ENCODE measurements around the gene ABCC4.
"Not testable (repeated sequence)": the region's sequence is repeated elsewhere in the genome, so short reads cannot be mapped to it uniquely, and the experiment has no call there.

The ABCC4 gene

GRCh38 chr13:95272076-95272475 lies 29.2 kb downstream of the ABCC4 start:
- H3K4me3 ChIP-seq (ENCODE audit: control insufficient read depth in 1 of 7, extremely low read depth in 1 of 7, insufficient read depth in 4 of 7, low read depth in 2 of 7, low read length in 6 of 7); H3K9me3 ChIP-seq (ENCODE audit: control extremely low read depth in 1 of 5, control insufficient read depth in 4 of 5, insufficient read depth in 2 of 5, low read depth in 1 of 5, low read length in 4 of 5); DNase-seq; H3K36me3 ChIP-seq (ENCODE audit: control insufficient read depth in 4 of 4, insufficient read depth in 4 of 4, low read length in 3 of 4); H3K27me3 ChIP-seq (replicated peaks in 2 of 5; ENCODE audit: control insufficient read depth in 4 of 5, insufficient read depth in 5 of 5, low read length in 4 of 5); POLR2A ChIA-PET: not testable (repeated sequence)
- WGBS (ENCODE audit: insufficient coverage), result no CpG with 5 or more reads among the region's 7 CpGs
- CTCF ChIA-PET, result interaction anchor here (0.9 kb wide), 1 partner anchor 82 kb away, joined by 3 read pairs; no protein-coding TSS in a partner anchor
- Histone ChIP-seq H3K27ac (ENCODE audit: insufficient read depth in 1 of 2, low read depth in 1 of 2, low read length in 2 of 2, poor library complexity in 1 of 2, severe bottlenecking in 2 of 2) (peak overlapping the region in 1 of 2 experiments; percentile 76), H3K4me1 (ENCODE audit: control extremely low read depth in 1 of 4, control insufficient read depth in 4 of 4, insufficient read depth in 4 of 4, low read length in 3 of 4) (peaks cover 4 to 47% (median 12%) of the 10 kb centered on the region in 4 experiments)

- Histone ChIP-seq H3K36me3 (ENCODE audit: control insufficient read depth in 4 of 4, insufficient read depth in 4 of 4, low read length in 3 of 4) (peaks cover 0 to 11% (median 3%) of the 10 kb centered on the region in 4 experiments), H3K9me3 (ENCODE audit: control extremely low read depth in 1 of 5, control insufficient read depth in 4 of 5, insufficient read depth in 2 of 5, low read depth in 1 of 5, low read length in 4 of 5) (peaks cover 0 to 6% (median 0%) of the 10 kb centered on the region in 5 experiments), H3K4me1 (ENCODE audit: control extremely low read depth in 1 of 4, control insufficient read depth in 4 of 4, insufficient read depth in 4 of 4, low read length in 3 of 4) (peaks cover 4 to 47% (median 12%) of the 10 kb centered on the region in 4 experiments), H3K27ac (ENCODE audit: insufficient read depth in 1 of 2, low read depth in 1 of 2, low read length in 2 of 2, poor library complexity in 1 of 2, severe bottlenecking in 2 of 2) (no peak overlapping the region), H3K27me3 (replicated peaks in 2 of 5; ENCODE audit: control insufficient read depth in 4 of 5, insufficient read depth in 5 of 5, low read length in 4 of 5) (no peaks in the 10 kb centered on the region), H3K4me3 (ENCODE audit: control insufficient read depth in 1 of 7, extremely low read depth in 1 of 7, insufficient read depth in 4 of 7, low read depth in 2 of 7, low read length in 6 of 7) (no peak overlapping the region)
- ChIA-PET CTCF (interaction anchor here (0.9 to 2.0 kb wide), 3 partner anchors 28 to 129 kb away, joined by 3 to 7 read pairs (median 4); no protein-coding TSS in a partner anchor), POLR2A (no interaction called here)
- no peak for DNase-seq
- 80% methylated on average over 1 of the region's 3 CpGs for WGBS (ENCODE audit: insufficient coverage)
Observed at GRCh38 chr13:95269756-95270155, 31.5 kb downstream of the ABCC4 start.

GRCh38 chr13:95268343-95269065 lies 32.7 kb downstream of the ABCC4 start:
- H3K9me3 ChIP-seq (ENCODE audit: control extremely low read depth in 1 of 5, control insufficient read depth in 4 of 5, insufficient read depth in 2 of 5, low read depth in 1 of 5, low read length in 4 of 5); POLR2A ChIA-PET; H3K27me3 ChIP-seq (replicated peaks in 2 of 5; ENCODE audit: control insufficient read depth in 4 of 5, insufficient read depth in 5 of 5, low read length in 4 of 5); DNase-seq; H3K27ac ChIP-seq (ENCODE audit: insufficient read depth in 1 of 2, low read depth in 1 of 2, low read length in 2 of 2, poor library complexity in 1 of 2, severe bottlenecking in 2 of 2); H3K4me3 ChIP-seq (ENCODE audit: control insufficient read depth in 1 of 7, extremely low read depth in 1 of 7, insufficient read depth in 4 of 7, low read depth in 2 of 7, low read length in 6 of 7): not testable (repeated sequence)
- 100% methylated on average over 8 of the region's 16 CpGs for WGBS (ENCODE audit: insufficient coverage)
- H3K36me3 ChIP-seq (ENCODE audit: control insufficient read depth in 4 of 4, insufficient read depth in 4 of 4, low read length in 3 of 4), result peaks cover 2 to 11% (median 3%) of the 10 kb centered on the region in 4 experiments
- peaks cover 4 to 38% (median 9%) of the 10 kb centered on the region in 4 experiments for H3K4me1 ChIP-seq (ENCODE audit: control extremely low read depth in 1 of 4, control insufficient read depth in 4 of 4, insufficient read depth in 4 of 4, low read length in 3 of 4)
- CTCF ChIA-PET, result interaction anchor here (1.2 kb wide), 1 partner anchor 10 kb away, joined by 3 read pairs; no protein-coding TSS in a partner anchor

GRCh38 chr13:95267662-95268342 lies 33.4 kb downstream of the ABCC4 start:
- peak in 2 of 3 donors; percentile 42 to 61 for DNase-seq
- H3K27ac ChIP-seq (ENCODE audit: insufficient read depth in 1 of 2, low read depth in 1 of 2, low read length in 2 of 2, poor library complexity in 1 of 2, severe bottlenecking in 2 of 2), result no peak overlapping the region
- ChIA-PET CTCF (interaction anchor here (0.9 to 1.7 kb wide), 4 partner anchors 9 to 113 kb away, joined by 3 to 4 read pairs (median 3); no protein-coding TSS in a partner anchor), POLR2A (no interaction called here)
- H3K36me3 ChIP-seq (ENCODE audit: control insufficient read depth in 4 of 4, insufficient read depth in 4 of 4, low read length in 3 of 4), result peaks cover 2 to 11% (median 3%) of the 10 kb centered on the region in 4 experiments
- peaks cover 0 to 6% (median 0%) of the 10 kb centered on the region in 5 experiments for H3K9me3 ChIP-seq (ENCODE audit: control extremely low read depth in 1 of 5, control insufficient read depth in 4 of 5, insufficient read depth in 2 of 5, low read depth in 1 of 5, low read length in 4 of 5)
- H3K4me1 ChIP-seq (ENCODE audit: control extremely low read depth in 1 of 4, control insufficient read depth in 4 of 4, insufficient read depth in 4 of 4, low read length in 3 of 4), result peaks cover 4 to 34% (median 9%) of the 10 kb centered on the region in 4 experiments
- H3K27me3 ChIP-seq (replicated peaks in 2 of 5; ENCODE audit: control insufficient read depth in 4 of 5, insufficient read depth in 5 of 5, low read length in 4 of 5), result no peaks in the 10 kb centered on the region
- 91% methylated on average over 4 of the region's 6 CpGs for WGBS (ENCODE audit: insufficient coverage)
- H3K4me3 ChIP-seq (ENCODE audit: control insufficient read depth in 1 of 7, extremely low read depth in 1 of 7, insufficient read depth in 4 of 7, low read depth in 2 of 7, low read length in 6 of 7), result no peak overlapping the region

GRCh38 chr13:95264225-95264624 lies 37.0 kb downstream of the ABCC4 start:
- H3K27ac ChIP-seq (ENCODE audit: insufficient read depth in 1 of 2, low read depth in 1 of 2, low read length in 2 of 2, poor library complexity in 1 of 2, severe bottlenecking in 2 of 2), result no peak overlapping the region
- no peak overlapping the region for H3K4me3 ChIP-seq (ENCODE audit: control insufficient read depth in 1 of 7, extremely low read depth in 1 of 7, insufficient read depth in 4 of 7, low read depth in 2 of 7, low read length in 6 of 7)
- H3K9me3 ChIP-seq (ENCODE audit: control extremely low read depth in 1 of 5, control insufficient read depth in 4 of 5, insufficient read depth in 2 of 5, low read depth in 1 of 5, low read length in 4 of 5), result peaks cover 0 to 6% (median 0%) of the 10 kb centered on the region in 5 experiments
- CTCF ChIA-PET, result no interaction called here
- peaks cover 0 to 13% (median 3%) of the 10 kb centered on the region in 4 experiments for H3K4me1 ChIP-seq (ENCODE audit: control extremely low read depth in 1 of 4, control insufficient read depth in 4 of 4, insufficient read depth in 4 of 4, low read length in 3 of 4)
- WGBS (ENCODE audit: insufficient coverage), result no CpG with 5 or more reads among the region's 3 CpGs
- H3K36me3 ChIP-seq (ENCODE audit: control insufficient read depth in 4 of 4, insufficient read depth in 4 of 4, low read length in 3 of 4), result peaks cover 2 to 11% (median 3%) of the 10 kb centered on the region in 4 experiments
- DNase-seq, result no peak
- no peaks in the 10 kb centered on the region for H3K27me3 ChIP-seq (replicated peaks in 2 of 5; ENCODE audit: control insufficient read depth in 4 of 5, insufficient read depth in 5 of 5, low read length in 4 of 5)
- POLR2A ChIA-PET, result no interaction called here

GRCh38 chr13:95262837-95263384 lies 38.3 kb downstream of the ABCC4 start:
- no peak overlapping the region for H3K27ac ChIP-seq (ENCODE audit: insufficient read depth in 1 of 2, low read depth in 1 of 2, low read length in 2 of 2, poor library complexity in 1 of 2, severe bottlenecking in 2 of 2)
- peaks cover 0 to 4% (median 0%) of the 10 kb centered on the region in 4 experiments for H3K4me1 ChIP-seq (ENCODE audit: control extremely low read depth in 1 of 4, control insufficient read depth in 4 of 4, insufficient read depth in 4 of 4, low read length in 3 of 4)
- peaks cover 0 to 6% (median 0%) of the 10 kb centered on the region in 5 experiments for H3K9me3 ChIP-seq (ENCODE audit: control extremely low read depth in 1 of 5, control insufficient read depth in 4 of 5, insufficient read depth in 2 of 5, low read depth in 1 of 5, low read length in 4 of 5)
- no peak overlapping the region for H3K4me3 ChIP-seq (ENCODE audit: control insufficient read depth in 1 of 7, extremely low read depth in 1 of 7, insufficient read depth in 4 of 7, low read depth in 2 of 7, low read length in 6 of 7)
- no peaks in the 10 kb centered on the region for H3K27me3 ChIP-seq (replicated peaks in 2 of 5; ENCODE audit: control insufficient read depth in 4 of 5, insufficient read depth in 5 of 5, low read length in 4 of 5)
- CTCF ChIA-PET, result interaction anchor here (0.7 to 2.4 kb wide), 6 partner anchors 11 to 289 kb away, joined by 3 to 8 read pairs (median 4); partner anchors contain the start of gene CLDN10
- H3K36me3 ChIP-seq (ENCODE audit: control insufficient read depth in 4 of 4, insufficient read depth in 4 of 4, low read length in 3 of 4), result peaks cover 2 to 14% (median 3%) of the 10 kb centered on the region in 4 experiments
- POLR2A ChIA-PET, result interaction anchor here (0.7 kb wide), 1 partner anchor 537 kb away, joined by 3 read pairs; no protein-coding TSS in a partner anchor
- 98% methylated on average over 6 of the region's 9 CpGs for WGBS (ENCODE audit: insufficient coverage)
- no peak for DNase-seq
